ENCODE measurements around the gene RNF14.

- TF ChIP-seq CTCF (conservative IDR thresholded peaks at IDR 0.05 in 1 of 2, IDR thresholded peaks at IDR 0.05 in 1 of 2; ENCODE audit: extremely low read depth in 1 of 2, insufficient read depth in 1 of 2, low read depth in 1 of 2, low read length in 2 of 2): no peak
- TF ChIP-seq EZH2 (IDR thresholded peaks at IDR 0.05; ENCODE audit: borderline replicate concordance, low read length): no peak
Observed at GRCh38 chr5:141952020-141952419, 16.9 kb upstream of the RNF14 start.
